ENCODE measurements around the gene HLA-E.
"Not testable (repeated sequence)": the region's sequence is repeated elsewhere in the genome, so short reads cannot be mapped to it uniquely, and the experiment has no call there.

Gene HLA-E

GRCh38 chr6:30462482-30462881 is 26.8 kb upstream of the HLA-E start:
- H3K4me3 ChIP-seq (ENCODE audit: low read length): no peak overlapping the region
- TF ChIP-seq CTCF (conservative IDR thresholded peaks at IDR 0.05; ENCODE audit: low read depth, low read length): no peak
- DNase-seq (ENCODE audit: low read depth): no peak

- DNase-seq (ENCODE audit: low read depth): no peak
- no peak for TF ChIP-seq CTCF (conservative IDR thresholded peaks at IDR 0.05; ENCODE audit: low read depth, low read length)
- no peak overlapping the region for H3K4me3 ChIP-seq (ENCODE audit: low read length)
These were observed 26.1 kb upstream of the HLA-E start for GRCh38 chr6:30463242-30463641.

- DNase-seq (ENCODE audit: low read depth): no peak
- TF ChIP-seq CTCF (conservative IDR thresholded peaks at IDR 0.05; ENCODE audit: low read depth, low read length): no peak
- no peak overlapping the region for H3K4me3 ChIP-seq (ENCODE audit: low read length)
These were observed 25.4 kb upstream of the HLA-E start for GRCh38 chr6:30463651-30464618.

- no peak for TF ChIP-seq CTCF (conservative IDR thresholded peaks at IDR 0.05; ENCODE audit: low read depth, low read length)
- no peak for DNase-seq (ENCODE audit: low read depth)
- H3K4me3 ChIP-seq (ENCODE audit: low read length): no peak overlapping the region
These were observed 23.6 kb upstream of the HLA-E start for GRCh38 chr6:30465595-30466306.

GRCh38 chr6:30470968-30471367 is 18.3 kb upstream of the HLA-E start:
- no peak for TF ChIP-seq CTCF (conservative IDR thresholded peaks at IDR 0.05; ENCODE audit: low read depth, low read length)
- no peak overlapping the region for H3K4me3 ChIP-seq (ENCODE audit: low read length)
- no peak for DNase-seq (ENCODE audit: low read depth)

GRCh38 chr6:30475116-30475515 is 14.2 kb upstream of the HLA-E start:
- not testable (repeated sequence) for DNase-seq (ENCODE audit: low read depth)

GRCh38 chr6:30480536-30481156 is 8.7 kb upstream of the HLA-E start:
- DNase-seq (ENCODE audit: low read depth): no peak

More at GRCh38 chr6:30475116-30475515, 14.2 kb upstream of the HLA-E start:
- not testable (repeated sequence) for H3K4me3 ChIP-seq (ENCODE audit: low read length)

More at GRCh38 chr6:30480536-30481156, 8.7 kb upstream of the HLA-E start:
- H3K4me3 ChIP-seq (ENCODE audit: low read length): no peak overlapping the region
- TF ChIP-seq CTCF (conservative IDR thresholded peaks at IDR 0.05; ENCODE audit: low read depth, low read length): no peak
